GM18502 (cell line): ENCODE results near the gene B3GLCT.

Experiments
- ATAC-seq: cut with Tn5 transposase; IDR thresholded peaks from one replicate; pipeline ENCODE4 v1.9.1; 2021; ENCODE audit warnings: mild to moderate bottlenecking; ENCODE audit not compliant: unreplicated experiment, poor library complexity

B3GLCT gene

DNA sequence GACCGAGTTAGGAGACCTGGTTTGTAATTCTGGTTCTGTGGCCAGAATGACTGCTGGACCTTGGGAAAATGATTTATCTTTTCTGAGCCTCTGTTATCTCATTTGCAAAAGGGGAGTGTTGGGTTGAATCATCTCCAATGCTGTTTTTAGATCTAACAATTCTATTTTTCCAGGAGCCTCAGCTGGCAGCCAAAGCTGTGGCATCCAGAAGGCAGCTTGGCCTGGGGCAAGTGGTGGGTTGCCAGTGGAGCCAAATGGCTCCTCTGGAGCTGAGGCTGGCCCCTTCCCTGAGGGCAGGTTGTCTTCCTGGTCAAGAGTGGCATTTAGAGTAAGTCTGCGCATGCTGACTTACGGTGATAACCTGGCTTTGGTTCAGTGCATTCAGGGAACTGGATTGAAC, 21.3 kb downstream of the B3GLCT start:
- no peak for ATAC-seq

DNA sequence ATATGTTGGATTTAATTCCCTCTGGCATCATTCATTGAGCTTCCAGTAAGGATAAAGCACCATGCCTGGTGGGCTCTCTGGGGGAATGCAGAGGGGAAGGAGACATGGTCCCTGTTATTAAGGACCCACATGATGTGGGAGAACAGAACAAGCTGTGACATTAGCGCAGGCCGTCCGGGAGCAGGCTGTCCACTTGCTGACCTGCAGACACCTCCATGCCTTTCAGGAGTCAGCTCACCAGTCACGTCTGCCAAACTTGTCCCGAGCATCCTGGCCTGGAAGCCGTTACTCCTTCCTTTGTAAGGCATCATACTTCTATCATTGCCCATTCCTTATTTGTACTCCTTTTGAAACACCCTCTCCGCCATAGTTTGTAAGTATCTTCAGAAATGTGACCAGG, 23.4 kb downstream of the B3GLCT start:
- no peak for ATAC-seq

DNA sequence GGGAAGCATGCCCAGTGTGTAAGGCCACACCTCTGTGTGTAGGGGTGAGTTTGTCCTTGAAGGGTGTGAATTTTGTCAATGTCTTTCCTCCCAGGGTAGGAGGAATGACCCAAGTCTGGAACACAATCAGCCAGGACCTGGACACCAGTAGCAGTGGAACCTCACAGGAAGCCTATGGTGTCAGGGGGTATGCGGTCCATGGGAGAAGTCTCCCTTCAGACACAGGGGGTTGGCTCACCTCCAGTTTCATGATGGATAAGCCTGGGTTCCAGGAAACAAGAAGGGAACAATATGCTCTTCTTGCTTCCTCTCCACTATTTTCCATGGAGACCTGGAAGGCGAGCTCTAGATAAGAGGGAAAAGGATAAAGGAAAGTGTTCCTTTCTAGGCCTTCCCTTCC, 23.9 kb downstream of the B3GLCT start:
- ATAC-seq = no peak

DNA sequence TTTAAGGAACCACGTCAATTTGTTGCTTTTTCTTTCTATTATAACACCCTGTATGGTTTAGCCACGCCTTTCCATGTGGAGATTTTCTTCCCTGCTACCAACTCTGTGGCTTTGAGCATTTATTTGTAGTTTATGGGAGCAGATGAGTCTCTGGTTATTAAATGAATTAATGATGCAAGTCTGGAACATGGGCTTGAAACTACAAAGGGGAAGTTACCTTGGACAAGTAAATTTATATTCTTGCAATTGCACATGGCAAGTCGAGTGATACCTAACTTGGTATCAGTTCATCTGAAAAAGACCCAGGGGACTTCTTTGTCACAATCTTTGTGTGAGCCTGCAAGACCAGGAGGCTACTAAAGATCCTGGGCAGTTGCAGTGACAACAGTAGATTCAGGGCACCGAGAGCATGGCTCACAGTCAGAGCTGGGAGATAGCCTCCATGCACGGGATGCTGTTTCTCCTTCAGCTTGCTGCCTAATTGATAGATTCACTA, 24.4 kb downstream of the B3GLCT start:
- no peak for ATAC-seq

DNA sequence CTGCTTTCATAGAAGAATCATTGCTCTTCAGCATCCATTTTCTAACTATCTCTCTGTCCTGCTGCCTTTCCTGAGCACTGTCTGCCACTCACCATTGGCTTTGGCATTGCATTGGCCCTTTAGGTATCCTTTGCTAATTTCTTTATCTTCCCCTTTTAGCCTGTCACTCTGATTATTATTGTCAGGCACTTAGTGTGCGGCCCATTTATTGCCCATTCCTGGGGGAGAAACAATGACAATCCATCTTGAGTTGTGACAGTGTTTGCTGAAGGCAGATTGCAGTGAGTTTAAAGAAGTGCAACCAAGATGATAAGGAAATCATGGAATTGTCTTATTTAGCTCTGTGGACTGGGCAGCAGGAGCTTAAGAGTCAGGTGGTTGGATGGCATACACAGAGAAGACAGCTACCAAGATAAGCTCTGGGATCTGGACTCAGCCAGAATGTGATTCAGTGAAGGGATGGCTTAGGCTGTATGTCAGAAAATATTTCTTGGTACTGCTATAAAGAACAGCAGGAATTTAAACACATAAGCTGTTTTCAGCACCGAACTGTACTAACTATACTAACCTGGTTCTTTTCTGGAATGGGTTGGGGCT, 25.3 kb downstream of the B3GLCT start:
- ATAC-seq = no peak

DNA sequence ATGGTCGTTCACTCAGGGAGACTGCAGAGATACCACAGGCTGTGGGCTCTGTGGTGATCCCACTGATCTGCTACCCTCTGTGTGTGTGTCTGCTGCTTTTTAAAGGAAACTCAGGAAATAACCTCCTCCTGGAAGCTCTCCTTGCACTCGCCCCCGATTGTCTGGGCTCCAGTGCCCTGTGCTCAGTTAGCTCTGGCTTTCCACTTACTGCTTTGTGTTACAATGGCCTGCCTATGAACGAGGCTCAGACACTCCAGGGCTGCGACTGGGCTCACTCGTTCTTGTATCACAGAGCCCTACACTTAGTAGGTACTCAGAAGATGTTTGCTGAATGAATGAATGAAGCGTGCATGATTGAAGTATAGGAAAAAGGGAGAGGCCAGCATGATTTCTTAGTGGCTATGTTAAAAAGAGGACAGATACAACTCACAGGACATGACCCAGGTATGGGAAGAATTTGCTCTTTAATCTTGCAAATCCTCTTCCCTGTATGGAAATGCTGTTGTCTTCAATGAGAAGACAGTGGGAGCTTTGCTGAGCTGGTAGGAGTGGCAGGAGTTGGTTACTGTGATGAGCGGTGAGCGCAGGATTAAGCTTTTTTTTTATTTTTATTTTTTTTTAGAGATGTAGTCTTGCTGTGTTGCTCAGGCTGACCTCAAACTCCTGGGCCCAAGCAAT, 26.4 kb downstream of the B3GLCT start:
- ATAC-seq = no peak

DNA sequence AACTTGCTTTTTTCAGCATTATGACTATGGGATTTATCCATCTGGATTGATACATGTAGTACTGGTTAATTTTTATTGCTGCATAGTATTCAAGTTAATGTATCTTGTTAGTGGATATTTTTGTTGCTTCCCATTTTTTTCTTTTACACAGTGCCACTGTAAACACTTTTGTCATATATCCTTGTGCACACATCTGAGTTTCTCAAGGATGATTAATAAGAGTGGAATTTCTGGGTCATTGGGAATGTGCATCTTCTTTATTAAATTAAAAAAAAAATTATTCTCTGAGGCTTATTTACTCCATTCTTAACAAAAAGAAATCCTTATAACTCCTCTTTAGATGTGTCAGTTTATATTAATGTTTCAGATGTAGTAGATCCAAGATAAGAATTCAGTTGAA, 27.3 kb downstream of the B3GLCT start:
- no peak for ATAC-seq

DNA sequence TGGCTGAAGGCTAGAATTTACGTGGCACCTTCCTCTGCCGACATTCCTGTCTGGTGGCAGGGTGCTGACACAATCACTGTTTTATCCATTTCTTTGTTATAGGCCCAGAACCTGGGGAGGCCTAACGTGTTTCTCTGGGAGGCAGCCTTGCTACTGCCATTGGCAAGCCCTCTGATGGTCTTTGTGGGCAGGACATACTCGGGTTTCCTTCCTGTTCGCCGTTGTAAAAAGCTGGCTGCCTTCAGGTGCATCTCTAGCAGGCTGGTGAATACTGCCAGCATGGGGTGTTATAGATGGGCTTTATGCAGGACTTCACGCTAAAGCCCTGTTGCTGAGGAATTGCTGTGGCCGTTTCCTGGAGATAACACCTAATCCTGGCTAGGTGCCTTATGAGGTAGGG, 28.1 kb downstream of the B3GLCT start:
- ATAC-seq = no peak

DNA sequence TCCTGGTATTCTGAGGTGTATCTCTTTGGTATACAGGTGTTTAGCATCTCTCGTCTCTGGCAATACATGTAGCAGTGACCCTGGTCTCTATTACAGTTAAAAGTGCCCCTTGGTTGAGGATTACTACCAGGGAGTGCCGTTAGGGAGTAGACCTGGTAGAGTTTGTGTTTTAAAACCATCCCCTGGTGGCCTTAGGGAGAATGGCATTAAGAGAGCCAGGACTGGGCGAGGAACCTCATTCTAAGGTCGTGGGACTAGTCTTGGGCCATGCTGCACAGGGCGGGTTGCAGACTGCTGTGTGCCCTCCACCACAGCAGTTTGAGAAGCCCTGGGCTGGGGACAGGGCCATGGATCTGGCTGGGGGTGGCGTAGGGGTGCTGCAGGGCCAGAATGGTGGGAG, 35.0 kb downstream of the B3GLCT start:
- peak; percentile 46 for ATAC-seq

DNA sequence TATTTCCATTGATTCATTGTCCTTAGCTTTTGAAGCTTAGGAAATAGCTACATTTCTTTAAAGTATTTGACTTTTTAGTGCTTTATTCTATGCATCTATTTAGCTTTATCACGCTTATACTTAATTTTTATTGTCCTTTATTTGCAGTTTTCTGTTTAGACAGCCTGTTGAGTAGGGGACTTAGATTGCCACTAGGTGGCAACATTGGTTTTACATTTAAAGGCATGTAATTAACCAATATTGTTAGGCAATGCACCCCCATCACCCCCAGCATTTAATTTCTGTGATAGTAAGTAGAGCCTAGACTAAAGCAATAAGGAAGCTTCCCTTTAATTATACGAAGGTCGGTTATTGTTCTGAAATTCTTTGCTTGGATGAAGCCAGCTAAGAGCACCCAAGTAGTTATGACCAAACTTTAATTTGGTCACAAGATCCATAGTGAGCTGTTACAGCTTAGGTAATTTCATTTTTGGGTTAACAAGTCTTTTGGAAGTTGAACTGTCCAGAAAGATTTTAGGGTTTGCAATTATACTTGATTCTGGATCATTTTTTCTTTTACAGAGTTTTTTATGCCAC, 36.5 kb downstream of the B3GLCT start:
- ATAC-seq = no peak

DNA sequence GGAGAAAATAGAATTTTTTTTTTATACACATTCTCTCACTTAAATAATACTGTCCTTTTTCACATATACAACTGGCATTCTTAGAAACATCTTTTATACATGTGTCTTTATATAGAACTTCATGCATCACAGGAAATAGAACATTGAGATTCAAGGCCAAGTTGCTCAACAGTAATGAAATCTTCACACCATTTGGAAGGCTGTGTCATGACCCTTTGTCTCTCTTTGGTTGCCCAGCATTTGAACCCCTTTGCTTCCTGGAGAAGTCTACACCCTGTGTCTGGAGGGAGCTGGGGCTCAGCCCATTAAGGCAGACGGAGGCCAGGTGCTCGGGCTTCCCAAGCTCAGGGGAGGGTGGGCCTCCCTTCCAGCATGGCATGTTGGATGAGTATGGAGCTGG, 41.1 kb downstream of the B3GLCT start:
- no peak for ATAC-seq

DNA sequence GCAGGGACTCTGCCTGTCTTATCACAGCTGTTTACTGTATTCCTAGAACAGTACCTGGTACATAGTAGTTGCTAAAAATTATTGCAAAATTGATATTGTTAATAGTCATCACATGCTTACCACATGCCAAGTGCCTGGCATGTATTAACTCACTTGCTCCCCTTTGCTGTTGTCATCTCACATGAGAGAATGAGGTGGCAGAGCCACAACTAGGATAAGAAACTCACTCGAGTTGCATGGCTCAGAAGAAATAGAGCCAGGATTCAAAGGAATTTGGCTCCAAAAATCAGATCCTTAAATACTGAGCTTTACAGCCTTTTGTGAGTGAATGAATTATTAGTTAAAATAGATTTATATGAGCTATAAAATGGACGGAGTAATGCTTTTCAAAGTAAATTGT, 42.6 kb downstream of the B3GLCT start:
- no peak for ATAC-seq

DNA sequence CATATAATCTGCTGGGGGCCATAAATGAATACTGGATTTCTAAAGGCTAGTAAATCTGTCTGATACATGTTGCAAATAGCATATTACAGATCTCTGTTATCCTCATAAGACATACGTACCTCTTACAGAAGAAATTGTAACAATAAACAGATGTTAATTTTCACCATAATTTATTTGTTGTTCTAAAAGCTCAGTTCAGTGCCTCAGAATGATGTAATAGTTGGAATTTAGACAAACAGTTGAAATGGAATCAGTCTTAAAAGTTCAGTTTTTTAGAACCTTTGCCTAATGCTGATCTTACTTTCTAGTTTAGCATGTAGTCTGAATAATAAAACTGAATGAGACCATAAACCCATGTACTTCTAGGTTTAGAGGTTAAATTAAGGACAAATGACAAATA, 43.1 kb downstream of the B3GLCT start:
- no peak for ATAC-seq

DNA sequence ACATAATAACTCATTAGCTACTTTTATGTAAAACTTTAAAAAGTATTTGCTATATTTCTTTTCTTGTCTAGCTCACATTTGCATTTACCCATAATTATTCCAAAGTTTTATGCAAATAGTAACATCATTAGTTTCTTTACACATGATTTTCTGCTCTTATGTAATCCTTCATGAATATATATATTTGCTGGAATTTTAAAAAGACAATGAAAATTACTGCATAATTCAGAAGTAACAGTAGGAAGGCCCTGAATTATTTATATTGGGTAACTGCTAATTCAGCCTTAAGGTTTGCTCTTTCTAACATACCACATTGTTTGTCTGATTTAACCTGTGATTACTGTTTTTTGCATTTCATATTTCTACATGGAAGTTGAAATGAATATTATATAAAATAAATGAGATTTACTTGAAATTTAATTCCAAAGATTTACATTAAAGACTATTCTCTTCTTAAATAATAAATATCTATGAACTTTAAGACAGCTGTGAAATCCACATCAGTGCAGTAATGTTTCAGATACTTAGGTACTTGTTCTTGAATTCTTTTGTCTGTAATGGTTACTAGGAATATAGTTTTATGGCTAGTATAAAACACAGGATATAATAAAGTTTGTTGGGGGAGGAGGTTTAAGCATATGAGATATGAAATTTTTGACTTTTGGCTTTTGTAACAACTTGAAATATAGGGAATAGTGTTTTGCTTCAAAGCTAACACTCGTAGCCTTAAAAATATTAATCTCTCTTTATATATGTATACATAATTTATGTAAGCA, 46.0 kb downstream of the B3GLCT start:
- no peak for ATAC-seq

DNA sequence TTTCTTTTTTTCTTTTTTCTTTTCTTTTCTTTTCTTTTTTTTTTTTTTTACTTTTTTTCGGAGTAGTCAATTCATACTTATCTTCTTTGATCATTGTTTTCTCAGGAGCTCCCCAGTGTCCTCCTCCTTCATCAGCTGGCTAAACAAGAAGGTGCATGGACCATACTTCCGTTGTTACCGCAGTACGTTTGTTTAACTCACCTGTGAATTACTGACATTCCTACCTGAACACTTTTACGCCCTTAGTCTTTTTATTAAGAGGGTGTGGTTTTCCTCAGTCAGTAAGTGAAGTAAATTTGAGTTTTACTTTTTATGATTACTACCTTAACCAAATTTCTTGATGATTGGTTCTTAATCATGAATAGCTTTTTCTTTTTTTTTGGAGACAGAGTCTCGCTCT, 47.1 kb downstream of the B3GLCT start:
- no peak for ATAC-seq

DNA sequence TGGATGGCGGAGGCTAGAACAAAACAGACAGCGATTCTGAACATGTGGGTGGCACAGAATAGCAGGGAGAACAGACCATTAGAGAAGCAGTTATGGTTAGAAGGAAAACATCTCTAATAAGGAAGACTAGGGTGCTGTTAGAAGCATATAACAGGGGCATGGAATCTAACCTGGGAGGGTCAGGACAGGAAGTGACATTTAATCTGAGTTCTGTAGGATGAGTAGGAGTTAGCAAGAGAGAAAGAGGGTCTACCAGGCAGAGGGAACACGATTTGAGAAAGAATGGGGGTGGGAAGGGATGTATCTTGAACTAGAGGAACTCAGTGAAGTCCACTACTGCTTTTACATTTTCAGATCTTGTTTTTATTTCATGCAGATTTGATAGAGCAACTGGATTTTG, 48.6 kb downstream of the B3GLCT start:
- ATAC-seq = no peak

DNA sequence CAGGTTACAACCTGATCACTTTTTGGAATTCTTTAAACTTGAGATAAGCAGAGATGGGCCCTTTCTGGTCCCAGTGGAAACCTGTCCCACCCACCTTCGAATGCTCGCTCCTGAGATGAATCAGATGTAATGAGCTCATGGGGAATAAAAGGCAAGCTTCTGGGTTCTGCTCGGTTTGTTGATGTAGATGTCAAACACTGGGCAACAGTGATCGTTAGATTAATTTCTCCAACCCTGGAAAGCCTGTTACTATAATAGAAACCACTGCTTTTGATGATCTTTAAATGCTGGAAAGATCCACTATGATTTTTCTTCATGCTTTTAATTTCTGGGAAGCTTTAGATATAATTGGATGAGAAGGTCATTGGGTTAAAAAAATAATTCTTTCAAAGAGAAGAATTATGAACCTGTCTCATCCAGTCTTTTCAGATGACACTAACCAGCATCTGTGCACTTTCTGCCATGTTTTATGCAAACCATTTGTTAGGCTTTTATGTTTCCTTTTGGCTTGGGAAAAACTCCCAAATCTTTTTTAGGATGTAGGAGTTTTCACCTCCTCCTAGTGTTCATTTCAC, 49.3 kb downstream of the B3GLCT start:
- ATAC-seq = no peak

DNA sequence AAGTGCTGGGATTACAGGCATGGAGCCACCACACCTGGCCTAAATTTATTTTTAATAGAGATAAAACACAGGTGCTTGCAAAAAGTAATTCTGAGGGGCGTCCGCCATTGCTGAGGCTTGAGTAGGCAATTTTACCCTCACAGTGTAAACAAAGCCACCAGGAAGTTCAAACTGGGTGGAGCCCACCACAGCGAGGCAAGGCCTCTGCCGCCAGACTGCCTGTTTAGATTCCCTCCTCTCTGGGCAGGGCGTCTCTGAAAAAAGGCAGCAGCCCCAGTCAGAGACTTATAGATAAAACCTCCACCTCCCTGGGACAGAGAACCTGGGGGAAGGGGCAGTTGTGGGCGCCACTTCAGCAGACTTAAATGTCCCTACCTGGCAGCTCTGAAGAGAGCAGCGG, 50.7 kb downstream of the B3GLCT start:
- ATAC-seq = no peak

DNA sequence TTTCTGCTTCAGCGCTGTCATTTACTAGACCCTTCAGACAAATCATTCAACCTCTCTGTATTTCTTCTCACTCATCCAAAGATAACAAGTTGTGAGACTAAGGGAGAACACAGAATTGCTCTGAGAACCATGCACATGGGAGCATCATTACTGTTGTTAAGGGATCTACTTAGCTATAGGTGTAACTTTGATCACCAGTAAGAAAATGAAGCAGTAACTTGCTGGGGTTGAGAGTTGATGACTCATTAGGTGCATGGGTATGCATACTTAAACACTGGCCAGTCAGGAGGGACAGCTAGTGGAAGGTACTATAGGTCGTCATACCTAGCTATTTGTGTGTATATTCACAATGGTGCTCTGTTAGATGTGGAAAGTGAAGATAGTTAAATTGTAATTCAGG, 61.5 kb downstream of the B3GLCT start:
- no peak for ATAC-seq

DNA sequence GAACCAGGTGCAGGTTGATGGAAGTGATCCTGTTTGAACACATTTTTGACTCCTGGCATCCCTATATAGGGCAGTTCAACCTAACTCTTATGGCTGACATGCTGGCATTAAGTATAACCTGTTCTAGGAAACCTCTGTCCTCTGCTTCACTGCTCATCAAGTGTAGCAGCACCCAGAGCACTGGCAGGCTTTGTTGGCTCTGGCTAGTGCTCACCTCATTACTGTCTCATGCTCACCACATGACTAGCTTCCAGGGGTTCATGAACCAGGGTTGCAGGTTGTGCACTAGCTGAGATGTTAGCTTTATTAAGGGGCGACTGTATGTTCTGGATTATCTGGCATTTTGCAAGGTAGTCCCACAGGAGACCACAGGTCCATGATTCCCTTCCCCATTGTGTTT, 63.6 kb downstream of the B3GLCT start:
- no peak for ATAC-seq

DNA sequence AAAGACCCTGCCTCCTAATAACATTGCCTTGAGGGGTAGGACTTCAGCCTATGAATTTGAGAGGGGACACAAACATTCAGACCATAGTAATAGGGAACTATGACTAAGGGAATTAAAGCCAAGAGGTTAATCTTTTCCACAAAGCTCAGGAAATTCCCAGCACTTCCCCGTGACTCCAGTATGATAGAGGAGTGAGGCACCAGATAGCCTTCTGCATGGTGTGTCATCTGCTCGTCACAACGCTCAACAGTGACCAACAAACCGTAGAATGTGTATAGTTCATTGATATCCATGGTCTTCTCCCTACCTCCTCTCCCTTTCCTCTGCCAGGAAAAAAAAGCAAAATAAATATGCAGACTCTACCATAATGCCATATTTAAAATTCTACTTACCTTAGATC, 64.4 kb downstream of the B3GLCT start:
- no peak for ATAC-seq
